Measurements from ENCODE around the gene COQ10B. TPM values are rescaled to one million over a fixed set of nuclear protein-coding genes. Genes with fewer than 3 reads are reported as not detected.

The COQ10B gene
- total and polyA plus RNA-seq, 8 donors, result 11.7 to 28.3 (median 14.7) TPM

DNA sequence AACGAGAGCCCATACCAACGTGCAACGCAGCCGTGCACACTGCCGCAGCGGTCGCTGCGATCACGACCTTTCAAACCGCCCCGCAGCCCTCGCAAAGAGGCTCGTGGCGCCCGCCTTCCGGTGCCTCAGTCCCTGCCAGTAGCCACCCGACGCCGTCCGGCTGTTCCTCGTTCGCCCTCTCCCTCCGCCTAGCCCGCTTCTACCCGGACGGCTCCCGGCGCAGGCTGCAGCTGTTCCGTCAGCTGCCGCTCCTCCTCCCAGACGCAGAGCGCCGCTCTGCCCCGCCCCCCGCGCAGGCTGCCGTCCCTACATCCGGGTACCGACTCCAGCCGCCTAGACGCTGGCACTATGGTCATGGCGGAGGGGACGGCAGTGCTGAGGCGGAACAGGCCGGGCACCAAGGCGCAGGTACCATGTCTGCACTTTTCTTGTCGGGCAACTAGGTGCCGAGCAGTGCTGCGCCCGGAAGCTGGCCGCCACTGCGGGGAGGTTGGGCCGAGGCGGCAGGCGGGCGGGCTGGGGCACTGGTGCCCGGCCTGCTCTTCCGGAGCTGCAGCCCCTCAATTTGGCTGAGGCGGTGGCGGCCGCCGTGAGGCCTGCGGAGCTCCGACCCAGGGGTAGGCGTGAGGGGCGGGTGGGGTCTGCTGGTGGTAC, 62.5 kb downstream of the COQ10B start, which contains the start of gene MOB4:
MOB4 (plus strand) TSS at position 328 of the 654 bp plus-strand sequence; CDS start at position 349, 21 bp downstream.
- DNase-seq, result peak; percentile 94 to 100 (median 97)
- Histone ChIP-seq H3K9me3 (no peaks in the 10 kb centered on the region), H3K36me3 (no peaks in the 10 kb centered on the region), H3K4me3 (peak within 1 kb of the TSS; percentile 98 to 99), H3K4me1 (peaks cover 16 to 39% of the 10 kb centered on the region in 2 donors), H3K27ac (peak within 1 kb of the TSS; percentile 89 to 96), H3K27me3 (no peaks in the 10 kb centered on the region)
- intact Hi-C loops (cut with DNase I), result no loop called here
- TF ChIP-seq CTCF (IDR thresholded peaks at IDR 0.05), result peak in 1 of 2 donors; percentile 31
- peak; percentile 99 for ATAC-seq

DNA sequence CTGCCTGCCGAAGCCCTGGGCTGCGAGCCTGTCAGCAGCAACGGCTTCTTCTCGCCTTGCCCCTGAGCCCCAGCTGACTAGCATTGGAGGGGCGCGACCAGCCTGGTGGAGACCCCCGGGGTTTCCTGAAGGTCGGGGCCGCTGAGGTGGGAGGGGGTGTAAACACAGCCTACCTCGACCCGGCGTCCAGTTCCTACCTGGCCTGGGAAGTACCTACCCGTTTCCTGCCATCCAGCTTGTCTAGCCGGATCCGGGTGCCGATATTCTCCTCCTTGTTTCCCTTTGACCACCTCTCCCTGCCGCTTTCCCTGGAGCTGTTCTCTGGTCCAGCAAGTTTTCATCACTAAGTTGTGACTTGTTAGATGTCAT, 63.0 kb downstream of the COQ10B start:
- Histone ChIP-seq H3K27me3 (no peaks in the 10 kb centered on the region), H3K4me3 (peak overlapping the region; percentile 98 to 99), H3K9me3 (no peaks in the 10 kb centered on the region), H3K4me1 (peaks cover 16 to 39% of the 10 kb centered on the region in 2 donors), H3K27ac (peak overlapping the region; percentile 89 to 96), H3K36me3 (no peaks in the 10 kb centered on the region)
- TF ChIP-seq CTCF (IDR thresholded peaks at IDR 0.05), result no peak
- intact Hi-C loops (cut with DNase I), result no loop called here
- DNase-seq (peak in 1 of 4 donors; percentile 19), ATAC-seq (peak; percentile 37)

DNA sequence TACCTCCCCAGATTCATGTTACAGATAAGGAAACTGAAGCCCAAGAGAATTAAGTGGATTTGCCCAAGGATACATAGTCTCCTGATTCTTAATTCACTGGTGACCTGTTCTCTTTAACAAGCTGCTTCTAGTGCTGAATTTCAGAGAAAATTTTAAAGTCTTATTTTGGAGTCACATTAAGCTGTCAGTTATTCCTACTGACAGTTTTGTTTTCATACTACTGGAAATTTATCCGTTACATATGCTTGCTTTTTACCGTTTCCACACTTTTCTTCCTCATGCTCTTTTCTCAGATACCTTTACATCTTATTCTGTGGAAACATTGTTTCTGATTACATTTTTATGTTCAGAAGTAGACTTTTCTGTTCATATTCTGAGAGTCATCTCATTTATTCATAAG, 63.8 kb downstream of the COQ10B start:
- Histone ChIP-seq H3K27ac (peak overlapping the region in 1 of 2 donors; percentile 96), H3K36me3 (no peaks in the 10 kb centered on the region), H3K4me3 (peak overlapping the region; percentile 98 to 99), H3K27me3 (no peaks in the 10 kb centered on the region), H3K4me1 (peaks cover 16 to 39% of the 10 kb centered on the region in 2 donors), H3K9me3 (no peaks in the 10 kb centered on the region)
- DNase-seq (no peak), ATAC-seq (no peak)
- intact Hi-C loops (cut with DNase I), result no loop called here
- TF ChIP-seq CTCF (IDR thresholded peaks at IDR 0.05), result no peak

Other genes with a start within 250 kb of the COQ10B start
- gene ANKRD44, start 142.8 kb upstream of the COQ10B start, total RNA-seq, result 10 to 100 TPM; 32.7 to 52.6 TPM
- 10 to 100 TPM; 23.2 to 31.5 (median 27.4) TPM for gene ANKRD44, start 142.8 kb upstream of the COQ10B start, polyA plus RNA-seq (ENCODE audit: insufficient read length in 6 of 6)
- gene SF3B1, start 18.5 kb upstream of the COQ10B start, total RNA-seq, result 100 to 1,000 TPM; 203 to 253 TPM
- 100 to 1,000 TPM; 458 to 613 (median 504) TPM for gene SF3B1, start 18.5 kb upstream of the COQ10B start, polyA plus RNA-seq (ENCODE audit: insufficient read length in 6 of 6)
- gene HSPD1, start 46.3 kb downstream of the COQ10B start, total RNA-seq, result 100 to 1,000 TPM; 183 to 253 TPM
- gene HSPD1, start 46.3 kb downstream of the COQ10B start, polyA plus RNA-seq (ENCODE audit: insufficient read length in 6 of 6), result 100 to 1,000 TPM; 365 to 460 (median 447) TPM
- 10 to 100 TPM; 90.5 to 96.7 TPM for gene HSPE1, start 46.8 kb downstream of the COQ10B start, total RNA-seq
- gene HSPE1, start 46.8 kb downstream of the COQ10B start, polyA plus RNA-seq (ENCODE audit: insufficient read length in 6 of 6), result 100 to 1,000 TPM; 141 to 172 (median 159) TPM
- gene MOB4, start 62.5 kb downstream of the COQ10B start, total RNA-seq, result 10 to 100 TPM; 23.0 to 27.7 TPM
- 10 to 100 TPM; 43.6 to 54.2 (median 47.7) TPM for gene MOB4, start 62.5 kb downstream of the COQ10B start, polyA plus RNA-seq (ENCODE audit: insufficient read length in 6 of 6)
- 10 to 100 TPM in 1 of 2 donors, 1 to 10 TPM in 1; 4.5 to 10.2 TPM for gene RFTN2, start 222.0 kb downstream of the COQ10B start, total RNA-seq
- gene RFTN2, start 222.0 kb downstream of the COQ10B start, polyA plus RNA-seq (ENCODE audit: insufficient read length in 6 of 6), result 10 to 100 TPM; 19.6 to 35.2 (median 24.8) TPM